RWPE2 (cell line): ENCODE results near the gene FAM3D.

Source experiments
- ATAC-seq: fragments of 200-7000 bp; cut with Tn5 transposase; 3 replicates; pipeline ENCODE4 v1.9.1; 2021; ENCODE audit warnings: low read depth
- DNase-seq: peaks from one replicate; pipeline ENCODE4 v3.0.0-alpha.2; 2020; ENCODE audit warnings: low spot score
- H3K27ac ChIP-seq: fragments of 450-650 bp; 2 replicates; pipeline ENCODE4 v1.5.1; 2017; ENCODE audit warnings: mild to moderate bottlenecking; ENCODE audit not compliant: poor library complexity, severe bottlenecking
- H3K27me3 ChIP-seq: fragments of 250-450 bp; sonication (Bioruptor Pico); 2 replicates; pipeline ENCODE4 v1.5.1; 2021; ENCODE audit warnings: mild to moderate bottlenecking, moderate library complexity; ENCODE audit not compliant: insufficient read depth, poor library complexity, severe bottlenecking
- H3K36me3 ChIP-seq: fragments of 250-450 bp; sonication (Bioruptor Pico); 2 replicates; pipeline ENCODE4 v1.5.1; 2020; ENCODE audit warnings: low read depth, mild to moderate bottlenecking, moderate library complexity
- H3K4me1 ChIP-seq: fragments of 250-450 bp; sonication (Bioruptor Pico); 2 replicates; pipeline ENCODE4 v1.5.1; 2021; ENCODE audit warnings: mild to moderate bottlenecking, moderate library complexity; ENCODE audit not compliant: insufficient read depth, poor library complexity, severe bottlenecking
- H3K4me3 ChIP-seq: fragments of 250-450 bp; sonication (Bioruptor Pico); 2 replicates; pipeline ENCODE4 v1.5.1; 2021; ENCODE audit warnings: mild to moderate bottlenecking, moderate library complexity; ENCODE audit not compliant: severe bottlenecking
- H3K9me3 ChIP-seq: fragments of 250-450 bp; sonication (Bioruptor Pico); 2 replicates; pipeline ENCODE4 v1.5.1; 2021; ENCODE audit warnings: mild to moderate bottlenecking, moderate library complexity; ENCODE audit not compliant: severe bottlenecking
- CTCF ChIP-seq: fragments of 450-650 bp; IDR thresholded peaks from one replicate; pipeline ENCODE4 v1.5.1; 2017; ENCODE audit warnings: mild to moderate bottlenecking, moderate library complexity; ENCODE audit not compliant: poor library complexity, severe bottlenecking

FAM3D gene

GRCh38 chr3:58594117-58594516 is 72.5 kb downstream of the FAM3D start:
- no peaks in the 10 kb centered on the region for H3K36me3 ChIP-seq
- no peaks in the 10 kb centered on the region for H3K4me1 ChIP-seq
- no peak for DNase-seq
- no peak for TF ChIP-seq CTCF
- H3K9me3 ChIP-seq, result no peaks in the 10 kb centered on the region
- no peak for ATAC-seq
- no peaks in the 10 kb centered on the region for H3K27me3 ChIP-seq
- no peak overlapping the region for H3K4me3 ChIP-seq
- no peak overlapping the region for H3K27ac ChIP-seq

DNA sequence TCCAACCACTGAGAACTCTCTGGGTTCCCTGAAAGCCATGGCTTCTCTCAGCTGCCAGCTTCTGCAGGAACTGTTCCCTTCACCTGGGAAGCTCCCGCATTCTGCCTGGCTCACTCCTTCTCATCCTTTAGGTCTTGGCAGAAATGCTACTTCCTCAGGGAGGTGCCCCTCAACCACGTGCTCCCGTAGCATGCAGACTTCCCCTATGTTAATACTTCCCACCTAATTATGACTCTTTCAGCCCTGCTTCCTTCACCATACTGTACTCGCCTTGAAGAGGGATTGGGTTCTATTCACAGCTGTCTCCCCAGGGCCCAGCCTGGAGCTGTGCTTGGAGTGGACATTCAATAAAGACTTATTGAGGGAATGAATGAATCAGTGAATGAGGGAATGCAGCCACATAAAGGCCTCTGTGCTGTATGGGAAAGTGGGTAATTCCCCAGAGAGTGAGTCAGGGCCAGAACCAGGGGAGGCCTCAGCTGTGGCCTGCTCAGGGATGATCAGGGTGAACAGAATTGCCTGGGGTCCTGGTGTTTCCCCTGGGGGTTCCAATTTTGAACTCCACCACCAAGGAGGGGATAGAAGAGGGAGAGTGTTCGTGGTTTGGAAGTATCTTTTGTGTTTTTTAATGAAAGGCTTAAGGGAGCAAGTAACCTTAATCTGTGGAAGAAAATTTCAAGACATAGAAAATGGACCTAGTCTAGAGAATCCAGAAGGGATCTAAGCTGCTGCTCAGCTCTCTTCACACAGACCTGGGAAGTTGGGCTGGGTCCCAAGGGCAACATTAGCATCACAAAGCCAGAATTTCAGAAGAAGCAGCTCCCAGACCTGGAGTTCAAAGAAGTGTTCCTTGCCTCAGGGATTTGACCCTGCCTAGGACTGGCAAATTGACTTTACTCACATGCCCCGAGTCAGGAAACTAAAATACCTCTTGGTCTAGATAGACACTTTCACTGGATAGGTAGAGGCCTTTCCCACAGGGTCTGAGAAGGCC is 74.8 kb downstream of the FAM3D start:
- H3K4me3 ChIP-seq, result no peak overlapping the region
- H3K27ac ChIP-seq, result no peak overlapping the region
- H3K9me3 ChIP-seq, result no peaks in the 10 kb centered on the region
- H3K4me1 ChIP-seq, result no peaks in the 10 kb centered on the region
- H3K36me3 ChIP-seq, result no peaks in the 10 kb centered on the region
- no peak for TF ChIP-seq CTCF
- peak; percentile 35; the same call in 1 of the 3 replicates for ATAC-seq
- DNase-seq, result no peak
- peaks cover 12% of the 10 kb centered on the region for H3K27me3 ChIP-seq

- no peaks in the 10 kb centered on the region for H3K36me3 ChIP-seq
- no peak overlapping the region for H3K27ac ChIP-seq
- H3K4me1 ChIP-seq, result no peaks in the 10 kb centered on the region
- no peak overlapping the region for H3K4me3 ChIP-seq
- ATAC-seq (no peak), DNase-seq (no peak)
- H3K27me3 ChIP-seq, result peaks cover 26% of the 10 kb centered on the region
- H3K9me3 ChIP-seq, result no peaks in the 10 kb centered on the region
- TF ChIP-seq CTCF, result no peak
Measured at GRCh38 chr3:58588030-58588614, 78.5 kb downstream of the FAM3D start.

- no peak for TF ChIP-seq CTCF
- H3K4me1 ChIP-seq, result no peaks in the 10 kb centered on the region
Measured at GRCh38 chr3:58586776-58587192, 79.8 kb downstream of the FAM3D start.

More at GRCh38 chr3:58586776-58587192, 79.8 kb downstream of the FAM3D start:
- H3K27ac ChIP-seq, result no peak overlapping the region
- no peak for ATAC-seq
- DNase-seq, result no peak
- H3K4me3 ChIP-seq, result no peak overlapping the region
- peaks cover 26% of the 10 kb centered on the region for H3K27me3 ChIP-seq
- no peaks in the 10 kb centered on the region for H3K9me3 ChIP-seq
- H3K36me3 ChIP-seq, result no peaks in the 10 kb centered on the region
